OCI-LY7 (cell line): ENCODE results near the gene ABCA13. TPM values are rescaled to one million over a fixed set of nuclear protein-coding genes. Genes with fewer than 3 reads are reported as not detected.

Experiments
- BruUV-seq: library from RNA; stranded (reverse); fragments of 400-500 nt; replicated peaks from 2 replicates; lab custom pipeline; 2021; lab: Mats Ljungman, UMichigan
- CTCF ChIA-PET: fragments of 300-600 bp; sonication (Branson Sonifier 250); formaldehyde crosslinking; loops from one replicate; lab custom pipeline; 2022; ENCODE audit warnings: antibody characterized with exemption; ENCODE audit not compliant: unreplicated experiment; lab: Charles Lee
- POLR2A ChIA-PET: fragments of 300-600 bp; sonication (Branson Sonifier 250); formaldehyde crosslinking; loops from one replicate; lab custom pipeline; 2022; ENCODE audit warnings: antibody characterized with exemption; lab: Charles Lee
- DNase-seq: peaks from one replicate; pipeline ENCODE4 v3.0.0-alpha.2; 2015; ENCODE audit warnings: low spot score
- H2AFZ ChIP-seq: fragments of 200-600 bp; sonication (generic), shearing (Covaris generic); 2 replicates; pipeline ENCODE4 v1.6.1; 2014; ENCODE audit warnings: mild to moderate bottlenecking, antibody characterized with exemption, low read length, moderate library complexity
- H3K27ac ChIP-seq: fragments of 200-600 bp; sonication (generic); 2 replicates; pipeline ENCODE4 v1.5.1; 2014; ENCODE audit warnings: mixed run types, low read depth, mild to moderate bottlenecking, moderate library complexity, low read length, inconsistent platforms; ENCODE audit not compliant: poor library complexity, severe bottlenecking
- H3K36me3 ChIP-seq: fragments of 200-600 bp; sonication (generic); 2 replicates; pipeline ENCODE4 v1.6.1; 2014; ENCODE audit warnings: mild to moderate bottlenecking, antibody characterized with exemption, low read length, moderate library complexity, mixed read lengths; ENCODE audit not compliant: insufficient read depth
- H3K4me1 ChIP-seq: fragments of 200-600 bp; sonication (generic); 2 replicates; pipeline ENCODE4 v1.5.1; 2014; ENCODE audit warnings: mild to moderate bottlenecking, low read length; ENCODE audit not compliant: insufficient read depth, poor library complexity, severe bottlenecking
- H3K4me2 ChIP-seq: fragments of 200-600 bp; sonication (generic); 2 replicates; pipeline ENCODE4 v1.6.1; 2014; ENCODE audit warnings: mild to moderate bottlenecking, low read length
- H3K4me3 ChIP-seq: fragments of 200-600 bp; sonication (generic); 2 replicates; pipeline ENCODE4 v1.5.1; 2014; ENCODE audit warnings: mild to moderate bottlenecking, low read depth, low read length; ENCODE audit not compliant: poor library complexity, severe bottlenecking
- H3K79me2 ChIP-seq: fragments of 200-600 bp; sonication (generic); 2 replicates; pipeline ENCODE4 v1.6.1; 2016; ENCODE audit warnings: low read depth, mild to moderate bottlenecking, low read length, moderate library complexity, mixed read lengths; ENCODE audit not compliant: insufficient read depth
- H3K9me2 ChIP-seq: fragments of 200-600 bp; sonication (generic); 2 replicates; pipeline ENCODE4 v1.6.1; 2016; ENCODE audit warnings: mild to moderate bottlenecking, low read length, mixed read lengths; ENCODE audit not compliant: insufficient read depth
- H3K9me3 ChIP-seq: fragments of 200-600 bp; sonication (generic); 2 replicates; pipeline ENCODE4 v1.6.1; 2014; ENCODE audit warnings: mild to moderate bottlenecking, mixed run types, low read length, mixed read lengths
- H4K20me1 ChIP-seq: fragments of 200-600 bp; sonication (generic); 2 replicates; pipeline ENCODE4 v1.6.1; 2014; ENCODE audit warnings: mild to moderate bottlenecking, antibody characterized with exemption, low read length, moderate library complexity, mixed read lengths; ENCODE audit not compliant: insufficient read depth
- CTCF ChIP-seq: fragments of 200-600 bp; sonication (generic); conservative IDR thresholded peaks from 2 replicates; pipeline ENCODE4 v1.5.1; 2014; ENCODE audit warnings: mild to moderate bottlenecking, antibody characterized with exemption, low read length, moderate library complexity, mixed read lengths
- EZH2phosphoT487 ChIP-seq: fragments of 200-600 bp; sonication (generic); IDR thresholded peaks from 2 replicates; pipeline ENCODE4 v1.6.1; 2018; ENCODE audit warnings: low read depth, borderline replicate concordance, mild to moderate bottlenecking, mixed run types, antibody characterized with exemption, low read length, moderate library complexity, mixed read lengths
- intact Hi-C: fragments of 100-400 bp; cut with micrococcal nuclease; formaldehyde crosslinking; loops from one replicate; pipeline ENCODE4 v1.10.0; 2022; ENCODE audit not compliant: unreplicated experiment
- total RNA-seq, 2 experiments: library from RNA; depleted of rRNA in 1 of 2; stranded (reverse); fragments of >200 nt in 1 of 2; shearing (Covaris generic) in 1 of 2; gene quantifications; 2 replicates each; pipeline ENCODE4 v1.2.3, GENCODE V29; 2014 to 2022

The ABCA13 gene
- total RNA-seq, 2 experiments from 2014 or later, result not detected

GRCh38 chr7:48213226-48213625 lies 42.0 kb downstream of the ABCA13 start:
- TF ChIP-seq EZH2phosphoT487 (no peak), CTCF (no peak)
- H3K79me2 ChIP-seq, result no peaks in the 10 kb centered on the region
- no peaks in the 10 kb centered on the region for H3K36me3 ChIP-seq
- intact Hi-C loops, result loop anchor here (10.0 kb wide), 1 partner anchor 58 kb away; no protein-coding TSS in a partner anchor
- CTCF ChIA-PET, result no interaction called here
- no peak overlapping the region for H3K27ac ChIP-seq
- H3K9me2 ChIP-seq, result no peaks in the 10 kb centered on the region
- H4K20me1 ChIP-seq, result no peaks in the 10 kb centered on the region
- DNase-seq, result no peak
- no peak overlapping the region for H3K4me2 ChIP-seq
- H3K4me1 ChIP-seq, result no peaks in the 10 kb centered on the region
- no peak overlapping the region for H2AFZ ChIP-seq
- H3K9me3 ChIP-seq, result no peaks in the 10 kb centered on the region
- POLR2A ChIA-PET, result interaction anchor here (0.5 to 0.7 kb wide), 2 partner anchors 11 to 40 kb away, joined by 3 read pairs; no protein-coding TSS in a partner anchor
- no TSS peak for BruUV-seq
- H3K4me3 ChIP-seq, result no peak overlapping the region

- no peak overlapping the region for H3K27ac ChIP-seq
- H3K4me1 ChIP-seq, result no peaks in the 10 kb centered on the region
- H3K9me3 ChIP-seq, result no peaks in the 10 kb centered on the region
- TF ChIP-seq EZH2phosphoT487 (no peak), CTCF (no peak)
- BruUV-seq, result no TSS peak
- no peaks in the 10 kb centered on the region for H3K79me2 ChIP-seq
- DNase-seq, result no peak
- CTCF ChIA-PET, result no interaction called here
- H2AFZ ChIP-seq, result no peak overlapping the region
- POLR2A ChIA-PET, result no interaction called here
- no peak overlapping the region for H3K4me3 ChIP-seq
- no peaks in the 10 kb centered on the region for H3K9me2 ChIP-seq
- intact Hi-C loops, result loop anchor here (10.0 kb wide), 1 partner anchor 62 kb away; no protein-coding TSS in a partner anchor
- no peaks in the 10 kb centered on the region for H3K36me3 ChIP-seq
- H3K4me2 ChIP-seq, result no peak overlapping the region
- H4K20me1 ChIP-seq, result no peaks in the 10 kb centered on the region
Measured at GRCh38 chr7:48217266-48217665, 46.0 kb downstream of the ABCA13 start.

GRCh38 chr7:48217753-48218152 lies 46.5 kb downstream of the ABCA13 start:
- no peak for TF ChIP-seq CTCF
- no peak for TF ChIP-seq EZH2phosphoT487
- ChIA-PET CTCF (no interaction called here), POLR2A (no interaction called here)
- H3K4me2 ChIP-seq, result no peak overlapping the region
- no peaks in the 10 kb centered on the region for H3K36me3 ChIP-seq
- no TSS peak for BruUV-seq
- H2AFZ ChIP-seq, result no peak overlapping the region
- no peak for DNase-seq
- H3K4me1 ChIP-seq, result no peaks in the 10 kb centered on the region
- no peaks in the 10 kb centered on the region for H4K20me1 ChIP-seq
- H3K4me3 ChIP-seq, result no peak overlapping the region
- intact Hi-C loops, result loop anchor here (10.0 kb wide), 1 partner anchor 63 kb away; no protein-coding TSS in a partner anchor
- H3K27ac ChIP-seq, result no peak overlapping the region
- no peaks in the 10 kb centered on the region for H3K79me2 ChIP-seq
- no peaks in the 10 kb centered on the region for H3K9me3 ChIP-seq
- no peaks in the 10 kb centered on the region for H3K9me2 ChIP-seq
